Mucosa of descending colon (tissue), 3 donors: ENCODE measurements around the gene DUS2. TPM values are rescaled to one million over a fixed set of nuclear protein-coding genes. Genes with fewer than 3 reads are reported as not detected.

Experiments used
- ATAC-seq: fragments of 200-7000 bp; cut with Tn5 transposase; one replicate; pipeline ENCODE4 v1.9.1; 2020; ENCODE audit warnings: mild to moderate bottlenecking, moderate library complexity
- DNase-seq, 3 donors: peaks; one replicate each; pipeline ENCODE4 v3.0.0-alpha.2; 2020
- H3K36me3 ChIP-seq: fragments of 200-600 bp; one replicate; pipeline ENCODE4 v1.8.0; 2021; ENCODE audit warnings: low read depth, mild to moderate bottlenecking
- H3K4me1 ChIP-seq: fragments of 200-600 bp; one replicate; pipeline ENCODE4 v1.8.0; 2021; ENCODE audit warnings: low read depth, mild to moderate bottlenecking
- H3K4me3 ChIP-seq: fragments of 200-600 bp; one replicate; pipeline ENCODE4 v1.8.0; 2021; ENCODE audit warnings: mild to moderate bottlenecking
- H3K9me3 ChIP-seq: fragments of 200-600 bp; one replicate; pipeline ENCODE4 v1.8.0; 2021; ENCODE audit warnings: mild to moderate bottlenecking
- CTCF ChIP-seq: fragments of 200-600 bp; IDR thresholded peaks from one replicate; pipeline ENCODE4 v1.8.0; 2022; ENCODE audit warnings: antibody characterized with exemption, mild to moderate bottlenecking
- intact Hi-C, 2 donors: fragments of 100-400 bp; cut with DNase I in 1 of 2; cut with micrococcal nuclease in 1 of 2; formaldehyde crosslinking; loops; one replicate each; pipeline versions ENCODE4 v1.11.0 to v1.11.1; 2022; cut with DNase I, micrococcal nuclease
- long read RNA-seq, 2 donors: library from polyadenylated mRNA; unstranded; transcript quantifications; one replicate each; pipeline ENCODE4 v2.0.0, GENCODE V29; 2019 to 2021
- total RNA-seq, 3 donors: library from RNA; stranded (reverse); fragmentation: NEBNext Ultra II Directional in 2 of 3; extraction: Animal tissue kit (Norgen Biotek cat#: 25700) in 2 of 3; gene quantifications; one replicate each; pipeline versions ENCODE4 v1.2.1 to v1.2.4, GENCODE V29; 2021 to 2023
- donor health status: DM: no; HTN: no; CAD: no; lungs with moderate emphysema.
- donor health status: DM: no; HTN: no; CAD: no.
- donor health status: DM: no; HTN: yes; CAD: no.

Gene DUS2
- total RNA-seq: 10 to 100 TPM; 11.6 to 13.5 (median 12.6) TPM
- long read RNA-seq, donor 1, transcript DUS2-207 (17 exons, 2,310 nt): major isoform, 5 of 8 reads
- long read RNA-seq, donor 1, partial matches to known transcripts: 0 of 8 reads
- long read RNA-seq, donor 1, other reads (novel, unspliced or antisense): 1 of 8 reads
- long read RNA-seq, donor 2, partial matches to known transcripts: 2 of 11 reads
- long read RNA-seq, donor 2, other reads (novel, unspliced or antisense): 4 of 11 reads

DNA sequence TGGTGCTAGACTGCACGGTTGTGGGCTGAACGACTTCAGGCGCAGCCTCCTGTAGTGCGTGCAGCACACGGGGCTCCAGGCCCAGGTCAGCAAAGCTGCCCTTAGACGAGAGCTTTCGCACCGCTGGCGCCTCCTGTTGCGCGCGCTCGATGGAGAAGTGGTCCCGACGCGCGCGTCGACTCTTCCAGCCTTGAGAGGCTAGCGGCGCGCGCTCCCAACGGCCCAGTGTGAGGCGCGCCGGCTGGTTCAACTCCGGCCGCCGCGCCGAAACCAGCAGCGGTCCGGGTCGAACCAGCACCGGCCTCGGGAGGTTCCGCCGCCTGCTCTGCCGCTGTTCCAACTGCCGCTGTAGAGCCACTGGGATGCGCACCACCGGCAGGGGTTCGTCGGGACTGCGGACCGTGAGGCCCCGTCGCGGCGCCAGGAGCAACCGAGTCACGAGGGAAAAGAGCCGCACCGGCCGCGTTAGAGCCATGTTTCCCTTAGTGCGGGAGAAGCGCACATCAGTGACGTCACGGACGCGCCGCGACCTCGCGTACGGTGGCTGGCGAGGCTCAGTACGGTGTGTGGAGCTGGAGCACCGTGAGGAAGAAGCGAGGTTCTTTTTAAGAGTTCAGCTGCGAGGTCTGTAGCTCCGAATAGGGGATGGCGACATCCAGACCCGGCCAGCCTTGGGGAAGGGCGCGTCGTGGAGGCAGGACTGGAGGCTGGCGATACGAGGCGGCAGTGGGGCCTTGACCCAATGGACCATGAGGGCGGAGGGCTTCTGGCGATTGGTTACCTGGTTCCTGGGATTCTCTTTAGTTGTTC, at the start of gene DUS2, which contains the start of gene DDX28:
DUS2 (plus strand) TSS at position 557 of the 810 bp plus-strand sequence. CDS start 14,740 bp downstream, outside the sequence.
DDX28 (minus strand) TSS at position 505 of the 810 bp plus-strand sequence; CDS start at position 475, 30 bp downstream.
- Histone ChIP-seq H3K36me3 (no peaks in the 10 kb centered on the region), H3K9me3 (no peaks in the 10 kb centered on the region), H3K4me1 (peaks cover 23% of the 10 kb centered on the region), H3K4me3 (peak within 1 kb of the TSS; percentile 98)
- ATAC-seq: peak; percentile 100
- peak; percentile 95 to 98 (median 96) for DNase-seq
- no peak for TF ChIP-seq CTCF
- intact Hi-C loops: no loop called here

- no peak for TF ChIP-seq CTCF
- no peak for DNase-seq
- no peaks in the 10 kb centered on the region for H3K36me3 ChIP-seq
- intact Hi-C loops: no loop called here
- H3K4me3 ChIP-seq: no peak overlapping the region
- ATAC-seq: peak; percentile 23
- H3K4me1 ChIP-seq: no peaks in the 10 kb centered on the region
- no peaks in the 10 kb centered on the region for H3K9me3 ChIP-seq
Measured at GRCh38 chr16:67975321-67976105, 47.6 kb upstream of the DUS2 start.

- no peak for TF ChIP-seq CTCF
- no peak overlapping the region for H3K4me3 ChIP-seq
- intact Hi-C loops: no loop called here
- no peaks in the 10 kb centered on the region for H3K9me3 ChIP-seq
- ATAC-seq (no peak), DNase-seq (no peak)
- no peaks in the 10 kb centered on the region for H3K36me3 ChIP-seq
- no peaks in the 10 kb centered on the region for H3K4me1 ChIP-seq
Measured at GRCh38 chr16:67976205-67976604, 46.9 kb upstream of the DUS2 start.

DNA sequence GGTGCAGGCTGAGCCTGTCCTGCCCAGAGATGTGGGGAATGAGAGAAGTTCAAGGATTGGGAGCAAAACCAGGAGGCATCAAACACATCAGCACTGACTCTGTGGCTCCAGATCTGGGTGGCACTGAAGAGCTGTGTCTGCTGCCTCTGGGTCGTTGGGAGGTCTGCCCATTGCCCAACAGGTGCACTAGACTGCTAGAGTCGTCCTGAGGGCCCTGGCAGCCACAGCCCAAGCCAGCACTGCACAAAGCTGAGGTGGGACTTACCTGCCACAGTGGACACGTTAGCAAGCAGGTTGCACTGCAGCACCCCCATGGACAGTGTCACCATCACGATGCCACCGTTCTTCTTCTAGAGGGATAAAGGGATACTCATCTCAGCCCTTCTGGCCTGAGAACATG, 46.1 kb upstream of the DUS2 start:
- ATAC-seq: no peak
- H3K36me3 ChIP-seq: no peaks in the 10 kb centered on the region
- DNase-seq: no peak
- no peak for TF ChIP-seq CTCF
- H3K4me3 ChIP-seq: no peak overlapping the region
- intact Hi-C loops: no loop called here
- no peaks in the 10 kb centered on the region for H3K4me1 ChIP-seq
- no peaks in the 10 kb centered on the region for H3K9me3 ChIP-seq

GRCh38 chr16:67977469-67978227, 45.4 kb upstream of the DUS2 start:
- H3K4me1 ChIP-seq: no peaks in the 10 kb centered on the region
- intact Hi-C loops: no loop called here
- no peak for TF ChIP-seq CTCF
- ATAC-seq (no peak), DNase-seq (no peak)
- H3K36me3 ChIP-seq: no peaks in the 10 kb centered on the region
- H3K9me3 ChIP-seq: no peaks in the 10 kb centered on the region
- no peak overlapping the region for H3K4me3 ChIP-seq
